ENCODE data around the gene ZBTB7C. TPM values are rescaled to one million over a fixed set of nuclear protein-coding genes. Genes with fewer than 3 reads are reported as not detected.
A peak's percentile ranks its signal among the peaks of the same experiment; 100 is the strongest.

Gene ZBTB7C
- polyA plus RNA-seq, 6 donors from 2014 or later = not detected

- Mint-ChIP-seq H3K36me3 (no peaks in the 10 kb centered on the region), H3K27me3 (peaks cover 51 to 61% (median 56%) of the 10 kb centered on the region in 3 donors), H3K27ac (no peak overlapping the region), H3K4me1 (peaks cover 0 to 10% (median 3%) of the 10 kb centered on the region in 3 donors), H3K9me3 (peaks cover 0 to 25% (median 13%) of the 10 kb centered on the region in 7 donors), H3K4me3 (no peak overlapping the region)
- no peak for DNase-seq
- no peak for ATAC-seq (ENCODE audit: low read depth in 2 of 2)
These were observed 416.2 kb downstream of the ZBTB7C start for GRCh38 chr18:47992976-47993375.

GRCh38 chr18:47992266-47992665 lies 416.9 kb downstream of the ZBTB7C start:
- peaks cover 2 to 10% (median 4%) of the 10 kb centered on the region in 3 donors for H3K4me1 Mint-ChIP-seq
- H3K4me3 Mint-ChIP-seq = no peak overlapping the region
- H3K9me3 Mint-ChIP-seq = peaks cover 0 to 18% (median 7%) of the 10 kb centered on the region in 7 donors
- ATAC-seq (ENCODE audit: low read depth in 2 of 2) (no peak), DNase-seq (no peak)
- H3K27me3 Mint-ChIP-seq = peaks cover 48 to 61% (median 60%) of the 10 kb centered on the region in 3 donors
- no peak overlapping the region for H3K27ac Mint-ChIP-seq
- H3K36me3 Mint-ChIP-seq = no peaks in the 10 kb centered on the region

GRCh38 chr18:47990981-47991380 lies 418.2 kb downstream of the ZBTB7C start:
- no peak overlapping the region for H3K27ac Mint-ChIP-seq

GRCh38 chr18:47987388-47987699 lies 421.8 kb downstream of the ZBTB7C start:
- Mint-ChIP-seq H3K9me3 (peaks cover 0 to 5% (median 0%) of the 10 kb centered on the region in 7 donors), H3K4me1 (peaks cover 16 to 23% (median 22%) of the 10 kb centered on the region in 3 donors), H3K4me3 (no peak overlapping the region)

More at GRCh38 chr18:47990981-47991380, 418.2 kb downstream of the ZBTB7C start:
- Mint-ChIP-seq H3K4me3 (no peak overlapping the region), H3K4me1 (peaks cover 12 to 16% (median 14%) of the 10 kb centered on the region in 3 donors), H3K36me3 (no peaks in the 10 kb centered on the region), H3K9me3 (peaks cover 0 to 5% (median 2%) of the 10 kb centered on the region in 7 donors), H3K27me3 (peaks cover 47 to 60% (median 55%) of the 10 kb centered on the region in 3 donors)
- no peak for ATAC-seq (ENCODE audit: low read depth in 2 of 2)
- no peak for DNase-seq

DNA sequence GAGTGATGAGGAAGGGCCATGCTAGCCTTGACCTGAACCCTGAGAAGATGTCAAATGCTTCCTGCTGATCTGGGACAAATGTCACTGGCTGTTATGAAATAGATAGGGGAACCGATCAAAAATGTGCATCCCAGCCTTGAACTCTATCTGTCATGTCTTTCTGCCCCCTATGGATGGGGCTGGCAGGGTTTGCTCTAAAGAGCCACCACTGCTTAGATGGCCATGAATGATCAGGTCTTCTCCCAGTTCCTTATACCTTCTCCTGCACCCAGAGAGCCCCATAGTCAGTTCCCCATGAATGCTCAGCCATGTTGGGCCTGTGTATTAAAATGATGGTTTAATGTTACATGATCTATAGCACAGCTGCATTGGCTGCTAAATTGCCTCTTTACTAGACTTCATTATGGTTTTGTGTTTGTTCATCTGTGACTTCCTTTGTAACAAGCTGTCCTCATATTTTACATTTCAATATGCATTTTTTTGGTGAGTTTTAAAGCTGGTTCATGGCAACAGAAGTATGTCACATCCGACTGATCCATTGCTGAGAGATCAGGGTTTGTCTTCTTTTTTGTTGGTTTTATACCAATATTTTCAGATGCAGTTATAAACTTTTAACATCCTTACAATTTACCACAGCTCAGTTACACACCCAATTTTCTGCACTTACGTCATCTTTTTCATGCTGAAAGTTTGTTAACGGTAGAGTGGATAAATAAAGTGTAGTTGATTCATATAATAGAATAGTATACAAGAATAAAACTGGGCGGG lies 422.4 kb downstream of the ZBTB7C start:
- H3K36me3 Mint-ChIP-seq = no peaks in the 10 kb centered on the region
- peaks cover 14 to 24% (median 23%) of the 10 kb centered on the region in 3 donors for H3K4me1 Mint-ChIP-seq
- H3K27ac Mint-ChIP-seq = peak overlapping the region in 2 of 6 donors; percentile 4 to 67
- peaks cover 36 to 66% (median 59%) of the 10 kb centered on the region in 3 donors for H3K27me3 Mint-ChIP-seq
- peaks cover 0 to 5% (median 0%) of the 10 kb centered on the region in 7 donors for H3K9me3 Mint-ChIP-seq
- H3K4me3 Mint-ChIP-seq = peak overlapping the region in 3 of 8 donors; percentile 7 to 31 (median 8)
- ATAC-seq (ENCODE audit: low read depth in 2 of 2) (peak; percentile 74 to 75), DNase-seq (peak; percentile 17)

More at GRCh38 chr18:47987388-47987699, 421.8 kb downstream of the ZBTB7C start:
- no peak for ATAC-seq (ENCODE audit: low read depth in 2 of 2)
- Mint-ChIP-seq H3K27ac (peak overlapping the region in 1 of 6 donors; percentile 67), H3K27me3 (peaks cover 37 to 66% (median 59%) of the 10 kb centered on the region in 3 donors), H3K36me3 (no peaks in the 10 kb centered on the region)
- DNase-seq = no peak

DNA sequence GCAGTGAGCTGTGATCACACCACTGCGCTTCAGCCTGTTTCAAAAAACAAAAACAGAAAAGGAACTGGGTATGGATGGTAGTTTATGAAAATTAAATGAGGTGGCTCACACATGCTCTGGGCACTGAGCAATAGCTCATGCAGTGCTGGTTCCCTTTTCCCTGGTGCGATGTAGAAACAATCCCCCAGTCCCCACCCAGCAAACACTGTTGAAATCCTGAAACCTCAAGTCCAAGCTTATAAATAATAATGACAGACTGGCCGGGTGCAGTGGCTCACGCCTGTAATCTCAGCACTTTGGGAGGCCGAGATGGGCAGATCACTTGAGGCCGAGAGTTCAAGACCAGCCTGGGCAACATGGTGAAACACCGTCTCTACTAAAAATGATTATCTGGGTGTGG lies 423.3 kb downstream of the ZBTB7C start:
- H3K27me3 Mint-ChIP-seq = peaks cover 34 to 63% (median 55%) of the 10 kb centered on the region in 3 donors
- no peaks in the 10 kb centered on the region for H3K36me3 Mint-ChIP-seq
- H3K4me3 Mint-ChIP-seq = peak overlapping the region in 2 of 8 donors; percentile 28 to 40
- ATAC-seq (ENCODE audit: low read depth in 2 of 2) (no peak), DNase-seq (no peak)
- no peak overlapping the region for H3K27ac Mint-ChIP-seq
- peaks cover 0 to 5% (median 0%) of the 10 kb centered on the region in 7 donors for H3K9me3 Mint-ChIP-seq
- H3K4me1 Mint-ChIP-seq = peaks cover 10 to 23% (median 21%) of the 10 kb centered on the region in 3 donors

DNA sequence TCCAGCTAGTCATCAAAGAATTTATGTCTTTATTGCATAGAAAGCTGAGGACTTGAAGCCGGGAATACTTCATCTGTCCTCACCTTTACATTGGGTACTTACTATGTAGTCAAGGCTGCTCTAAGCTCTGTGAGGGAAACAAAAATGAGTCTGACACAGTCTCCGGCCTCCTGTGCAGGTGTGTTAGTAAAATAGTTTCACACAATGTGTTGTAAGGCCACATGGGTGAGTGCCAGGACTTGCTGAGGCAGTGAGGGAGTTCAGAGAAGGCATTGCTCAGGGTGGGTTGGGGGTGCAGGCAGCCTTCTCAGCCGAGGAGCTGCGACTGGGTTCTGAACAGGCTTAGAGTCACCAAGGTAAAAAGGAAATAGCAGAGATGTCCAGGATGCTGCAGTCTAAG lies 424.2 kb downstream of the ZBTB7C start:
- H3K36me3 Mint-ChIP-seq = no peaks in the 10 kb centered on the region
- H3K9me3 Mint-ChIP-seq = peaks cover 0 to 5% (median 0%) of the 10 kb centered on the region in 7 donors
- peaks cover 10 to 23% (median 21%) of the 10 kb centered on the region in 3 donors for H3K4me1 Mint-ChIP-seq
- peak overlapping the region in 1 of 6 donors; percentile 19 for H3K27ac Mint-ChIP-seq
- ATAC-seq (ENCODE audit: low read depth in 2 of 2) (no peak), DNase-seq (no peak)
- peaks cover 33 to 66% (median 51%) of the 10 kb centered on the region in 3 donors for H3K27me3 Mint-ChIP-seq
- no peak overlapping the region for H3K4me3 Mint-ChIP-seq

DNA sequence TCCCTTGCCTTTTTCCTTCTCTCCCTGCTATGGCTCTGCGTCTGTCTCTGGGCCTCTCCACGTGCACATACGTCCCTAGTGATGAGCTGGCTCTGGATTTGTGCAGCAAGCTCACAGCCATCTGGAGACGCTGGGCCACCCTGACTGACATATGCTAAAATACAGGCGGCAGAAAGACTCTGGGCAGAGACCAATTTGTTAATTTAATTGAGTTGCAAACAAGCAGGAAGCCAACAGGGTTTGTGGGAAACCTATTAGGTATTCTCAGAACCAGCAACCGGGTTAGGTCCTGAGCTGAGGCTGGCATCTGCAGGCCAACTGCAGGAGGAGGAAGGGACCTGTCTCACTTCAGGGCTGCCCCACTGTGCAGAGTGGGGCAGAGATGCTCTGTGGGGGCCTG lies 425.2 kb downstream of the ZBTB7C start:
- H3K9me3 Mint-ChIP-seq = peaks cover 0 to 5% (median 0%) of the 10 kb centered on the region in 7 donors
- H3K36me3 Mint-ChIP-seq = no peaks in the 10 kb centered on the region

DNA sequence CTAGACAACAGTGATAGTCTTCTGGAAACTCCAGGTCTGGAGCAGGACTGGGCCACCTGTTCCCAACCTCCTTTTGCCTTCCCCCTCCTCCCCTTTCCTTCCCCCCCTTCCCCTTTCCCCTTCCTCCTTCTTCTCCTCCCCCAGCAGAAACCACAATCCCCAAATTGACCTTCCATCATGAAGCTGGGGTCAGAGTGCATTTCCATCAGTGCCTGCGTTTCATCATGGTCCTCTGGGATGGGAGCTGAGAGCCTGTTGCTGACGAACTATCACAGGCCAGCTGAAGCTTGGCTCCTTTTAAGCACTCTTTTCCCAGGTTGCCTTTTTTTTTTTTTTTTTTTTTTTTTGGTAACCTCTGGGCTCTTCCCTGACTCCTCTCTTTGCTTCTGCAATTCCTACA lies 426.1 kb downstream of the ZBTB7C start:
- DNase-seq = no peak
- peaks cover 6 to 23% (median 21%) of the 10 kb centered on the region in 3 donors for H3K4me1 Mint-ChIP-seq
- peaks cover 0 to 5% (median 0%) of the 10 kb centered on the region in 7 donors for H3K9me3 Mint-ChIP-seq
- no peak overlapping the region for H3K4me3 Mint-ChIP-seq
- H3K27ac Mint-ChIP-seq = peak overlapping the region in 1 of 6 donors; percentile 83
- no peak for ATAC-seq (ENCODE audit: low read depth in 2 of 2)
- H3K27me3 Mint-ChIP-seq = peaks cover 40 to 72% (median 55%) of the 10 kb centered on the region in 3 donors
- H3K36me3 Mint-ChIP-seq = no peaks in the 10 kb centered on the region

More for the DNA sequence above, 425.2 kb downstream of the ZBTB7C start:
- ATAC-seq (ENCODE audit: low read depth in 2 of 2) = no peak
- H3K27me3 Mint-ChIP-seq = peaks cover 33 to 67% (median 50%) of the 10 kb centered on the region in 3 donors
- no peak for DNase-seq
- no peak overlapping the region for H3K27ac Mint-ChIP-seq
- no peak overlapping the region for H3K4me3 Mint-ChIP-seq
- H3K4me1 Mint-ChIP-seq = peaks cover 6 to 23% (median 21%) of the 10 kb centered on the region in 3 donors

- no peaks in the 10 kb centered on the region for H3K36me3 Mint-ChIP-seq
- DNase-seq (no peak), ATAC-seq (ENCODE audit: low read depth in 2 of 2) (no peak)
- H3K27ac Mint-ChIP-seq = no peak overlapping the region
- peaks cover 4 to 16% (median 15%) of the 10 kb centered on the region in 3 donors for H3K4me1 Mint-ChIP-seq
- no peak overlapping the region for H3K4me3 Mint-ChIP-seq
- H3K9me3 Mint-ChIP-seq = peaks cover 0 to 2% (median 0%) of the 10 kb centered on the region in 7 donors
- peaks cover 41 to 70% (median 55%) of the 10 kb centered on the region in 3 donors for H3K27me3 Mint-ChIP-seq
These were observed 427.4 kb downstream of the ZBTB7C start for GRCh38 chr18:47981830-47982229.

- Mint-ChIP-seq H3K9me3 (peaks cover 0 to 3% (median 0%) of the 10 kb centered on the region in 7 donors), H3K27me3 (peaks cover 40 to 70% (median 60%) of the 10 kb centered on the region in 3 donors), H3K27ac (no peak overlapping the region), H3K4me3 (no peak overlapping the region), H3K36me3 (no peaks in the 10 kb centered on the region), H3K4me1 (peaks cover 0 to 12% (median 11%) of the 10 kb centered on the region in 3 donors)
- ATAC-seq (ENCODE audit: low read depth in 2 of 2) (no peak), DNase-seq (no peak)
These were observed 427.9 kb downstream of the ZBTB7C start for GRCh38 chr18:47981320-47981719.

DNA sequence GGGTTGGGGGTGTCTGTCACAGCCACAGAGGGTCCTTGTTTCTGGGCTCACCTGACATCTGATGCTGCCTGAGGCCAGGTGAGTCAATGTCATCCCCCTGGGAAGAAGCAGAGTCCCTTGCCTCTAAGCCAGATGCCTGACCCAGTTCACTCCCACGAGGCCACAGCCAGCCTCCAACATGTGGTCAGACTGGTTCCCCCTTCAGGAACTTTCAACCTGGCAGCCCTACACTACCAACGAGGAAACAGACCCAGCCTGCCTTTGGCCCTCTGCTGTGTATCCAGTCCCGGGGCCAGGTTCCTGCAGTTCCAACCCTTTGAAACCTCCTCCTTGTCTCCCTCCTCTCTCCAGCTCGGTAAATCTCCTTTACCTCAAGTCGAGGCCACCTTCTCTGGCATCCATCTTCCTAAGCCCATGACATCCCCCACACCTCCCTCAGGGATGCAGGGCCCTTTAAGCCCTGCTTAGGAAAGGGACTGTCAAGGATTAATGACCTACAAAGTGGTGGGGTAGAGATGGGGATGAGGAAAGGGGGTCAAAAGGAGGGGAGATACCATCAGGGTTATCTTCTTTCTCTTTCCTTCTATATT lies 429.5 kb downstream of the ZBTB7C start:
- peaks cover 0 to 6% (median 0%) of the 10 kb centered on the region in 7 donors for H3K9me3 Mint-ChIP-seq
- H3K27me3 Mint-ChIP-seq = peaks cover 39 to 67% (median 65%) of the 10 kb centered on the region in 3 donors
- peaks cover 6 to 11% (median 8%) of the 10 kb centered on the region in 3 donors for H3K4me1 Mint-ChIP-seq
- H3K27ac Mint-ChIP-seq = no peak overlapping the region
- no peak overlapping the region for H3K4me3 Mint-ChIP-seq
- DNase-seq (no peak), ATAC-seq (ENCODE audit: low read depth in 2 of 2) (no peak)
- no peaks in the 10 kb centered on the region for H3K36me3 Mint-ChIP-seq

DNA sequence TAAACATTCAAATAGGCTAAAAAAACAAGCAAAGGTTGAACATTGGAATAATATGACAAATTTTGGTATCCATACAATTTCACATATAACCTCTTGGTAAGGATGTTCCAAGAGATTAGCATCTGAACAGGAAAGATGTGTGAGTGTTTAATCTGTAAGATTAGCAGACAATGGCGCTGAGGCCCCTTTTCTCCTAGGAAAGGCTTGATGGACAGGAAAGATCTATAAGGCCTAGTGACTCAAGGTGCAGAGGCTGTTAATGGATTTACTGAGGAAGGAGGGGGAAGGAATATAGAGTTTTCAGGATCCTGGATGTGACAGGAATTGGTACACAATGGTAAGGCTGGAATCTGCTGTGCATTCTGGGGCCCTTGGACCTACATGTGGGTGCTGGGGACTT lies 430.6 kb downstream of the ZBTB7C start:
- H3K4me3 Mint-ChIP-seq = no peak overlapping the region
- peaks cover 6 to 11% (median 8%) of the 10 kb centered on the region in 3 donors for H3K4me1 Mint-ChIP-seq
- no peak overlapping the region for H3K27ac Mint-ChIP-seq

More for the DNA sequence above, 430.6 kb downstream of the ZBTB7C start:
- Mint-ChIP-seq H3K9me3 (peaks cover 0 to 6% (median 0%) of the 10 kb centered on the region in 7 donors), H3K27me3 (peaks cover 43 to 68% (median 67%) of the 10 kb centered on the region in 3 donors), H3K36me3 (no peaks in the 10 kb centered on the region)
- ATAC-seq (ENCODE audit: low read depth in 2 of 2) (no peak), DNase-seq (no peak)
